ENCODE measurements around the gene SEMA6A. TPM values are rescaled to one million over a fixed set of nuclear protein-coding genes. Genes with fewer than 3 reads are reported as not detected.

The SEMA6A gene
- total RNA-seq, 1 donor from 2014 or later = 6.9 TPM

- DNase-seq (ENCODE audit: low read depth) = peak; percentile 65
Measured at GRCh38 chr5:116459301-116459700, 115.3 kb downstream of the SEMA6A start.

DNA sequence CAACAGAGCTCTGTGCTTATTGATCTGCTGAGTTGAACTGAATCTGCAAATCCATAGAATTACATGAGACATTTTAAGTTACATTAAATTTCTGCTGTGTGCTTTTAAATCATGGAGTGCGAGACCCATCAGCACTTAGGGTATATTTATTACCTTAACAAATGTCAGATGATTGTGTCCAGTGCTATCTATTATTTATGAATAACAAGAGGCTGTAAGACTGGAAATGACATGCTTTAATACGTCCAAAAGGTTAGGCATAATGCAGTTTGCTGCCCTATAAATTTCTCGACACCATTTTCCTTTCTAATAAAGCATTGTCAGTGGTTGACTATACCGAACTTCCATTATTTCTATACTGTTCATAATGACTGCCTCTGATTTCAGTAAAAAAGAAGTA lies 117.6 kb downstream of the SEMA6A start:
- no peak for DNase-seq (ENCODE audit: low read depth)

DNA sequence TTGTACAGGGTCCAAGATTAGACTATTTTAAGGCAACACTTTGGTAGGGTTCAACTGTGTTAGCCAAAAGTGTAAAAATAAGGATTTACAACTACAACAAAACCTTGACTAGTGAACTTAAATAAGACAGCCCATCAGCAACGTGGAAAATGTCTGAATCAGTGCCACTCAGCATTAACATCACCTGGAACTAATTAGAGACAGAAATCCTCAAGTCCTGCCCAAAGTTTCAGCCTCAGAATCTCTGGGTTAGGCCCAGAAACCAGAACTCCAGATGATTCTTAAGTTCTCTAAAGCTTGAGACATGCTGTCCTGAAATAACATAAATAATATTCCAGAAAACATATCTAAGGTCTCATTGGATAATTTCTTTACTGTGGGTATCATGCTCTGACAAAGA lies 118.6 kb downstream of the SEMA6A start:
- DNase-seq (ENCODE audit: low read depth) = no peak

DNA sequence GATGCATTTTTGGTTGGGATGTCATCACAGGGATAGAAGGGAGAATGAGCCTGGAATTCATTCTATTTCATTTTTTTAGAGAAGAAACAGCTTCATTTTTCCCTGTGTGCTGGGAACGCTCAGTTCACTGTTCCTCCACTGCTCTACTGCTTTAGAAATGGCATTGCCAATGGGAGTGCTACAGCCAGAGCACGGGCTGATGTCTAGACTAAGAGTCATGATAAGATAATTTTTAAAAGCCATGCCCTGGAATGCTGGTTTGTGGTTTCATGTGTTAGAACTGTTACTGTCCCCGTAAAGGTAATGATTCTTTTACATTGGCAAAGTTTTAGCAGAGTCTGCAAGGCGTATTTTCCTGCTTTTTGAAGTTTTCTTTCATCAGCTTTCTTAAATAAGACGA lies 119.6 kb downstream of the SEMA6A start:
- DNase-seq (ENCODE audit: low read depth) = peak; percentile 58

- DNase-seq (ENCODE audit: low read depth) = peak; percentile 79
Measured at GRCh38 chr5:116454417-116454927, 120.2 kb downstream of the SEMA6A start.

DNA sequence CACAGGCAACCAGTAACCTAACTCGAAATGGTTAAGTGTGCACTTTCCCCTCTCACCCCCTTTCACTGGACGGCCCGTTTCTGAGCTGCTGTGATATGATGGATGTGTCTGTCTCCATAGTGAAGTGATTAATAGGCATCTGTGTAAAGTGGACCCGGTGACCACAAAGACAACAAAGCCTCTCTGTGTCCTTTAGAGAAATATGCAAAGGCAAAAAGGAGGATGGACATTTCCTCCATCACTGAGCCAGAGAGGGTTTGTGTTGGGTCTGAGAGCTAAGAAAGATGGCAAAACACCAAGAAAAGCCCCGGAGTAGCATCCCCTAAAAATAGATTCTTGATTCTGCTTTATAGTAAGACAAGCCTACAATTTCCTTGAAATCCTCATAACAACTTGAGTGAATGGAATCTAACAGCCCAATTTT lies 120.6 kb downstream of the SEMA6A start:
- no peak for DNase-seq (ENCODE audit: low read depth)

GRCh38 chr5:116452774-116453368 lies 121.8 kb downstream of the SEMA6A start:
- DNase-seq (ENCODE audit: low read depth) = peak; percentile 68

- DNase-seq (ENCODE audit: low read depth) = peak; percentile 99
Measured at GRCh38 chr5:116451905-116452450, 122.6 kb downstream of the SEMA6A start.

DNA sequence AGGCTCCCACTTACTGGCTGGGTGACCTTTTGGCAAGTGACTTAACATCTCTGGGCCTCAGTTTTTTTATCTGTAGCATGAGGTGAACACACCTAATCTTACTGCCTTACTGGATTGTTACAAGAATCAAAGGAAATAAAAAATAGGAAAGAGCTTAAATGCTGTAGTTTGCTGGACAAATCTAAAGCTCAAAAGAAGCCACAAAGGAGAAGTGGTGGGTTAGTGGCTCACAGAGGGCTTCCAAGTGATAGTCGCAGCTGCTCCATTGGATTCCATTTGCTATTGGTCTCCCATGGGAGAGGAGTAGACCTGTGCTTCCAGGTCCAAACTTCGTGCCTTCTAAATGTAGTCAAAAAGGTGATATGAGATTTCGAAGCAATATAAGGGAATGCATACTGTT lies 123.6 kb downstream of the SEMA6A start:
- DNase-seq (ENCODE audit: low read depth) = no peak

DNA sequence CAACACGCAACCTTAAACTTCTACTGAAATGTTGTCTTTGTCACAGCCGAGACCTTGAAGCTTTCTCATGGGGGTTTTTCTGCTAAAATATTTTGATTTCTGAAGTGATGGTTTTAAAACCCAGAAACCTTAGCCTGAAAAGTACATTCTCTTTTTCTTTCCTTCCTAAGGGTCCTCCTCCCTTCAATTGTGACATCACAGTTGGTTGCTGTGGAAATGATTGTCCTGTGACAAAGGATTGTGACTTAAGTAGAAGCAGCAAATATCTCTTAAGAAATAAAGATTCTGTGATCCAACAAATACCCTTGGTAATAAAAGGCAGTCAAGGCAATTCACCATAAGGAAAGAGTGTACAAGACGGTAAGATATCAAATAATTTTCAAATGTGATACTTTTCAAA lies 125.2 kb downstream of the SEMA6A start:
- no peak for DNase-seq (ENCODE audit: low read depth)

DNA sequence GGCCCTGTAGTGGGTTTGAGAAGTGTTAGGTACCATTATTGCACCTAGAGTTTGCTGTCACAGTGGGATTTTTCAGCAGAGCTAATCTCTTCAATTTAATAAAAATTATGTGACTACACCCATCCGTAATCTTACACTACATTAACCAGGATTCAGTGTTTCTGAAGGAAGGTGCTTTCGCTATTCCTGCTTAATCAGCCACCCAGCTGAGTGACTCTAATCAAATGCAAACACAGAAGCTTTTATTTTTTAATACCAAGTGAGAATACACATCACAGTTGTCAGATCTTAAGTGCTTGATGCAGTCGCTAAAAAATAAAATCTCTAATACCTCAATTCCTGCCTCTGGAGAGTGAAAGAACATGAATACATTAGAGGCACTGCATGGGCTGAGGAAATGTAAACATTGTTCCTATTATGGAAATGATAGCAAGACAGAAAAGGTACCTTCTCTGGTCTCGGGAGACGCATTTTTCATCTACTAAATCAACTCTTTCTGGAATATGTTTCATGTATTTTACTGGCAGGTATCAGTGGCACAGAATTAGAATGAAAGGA lies 125.7 kb downstream of the SEMA6A start:
- no peak for DNase-seq (ENCODE audit: low read depth)

GRCh38 chr5:116448450-116448849 lies 126.2 kb downstream of the SEMA6A start:
- no peak for DNase-seq (ENCODE audit: low read depth)

DNA sequence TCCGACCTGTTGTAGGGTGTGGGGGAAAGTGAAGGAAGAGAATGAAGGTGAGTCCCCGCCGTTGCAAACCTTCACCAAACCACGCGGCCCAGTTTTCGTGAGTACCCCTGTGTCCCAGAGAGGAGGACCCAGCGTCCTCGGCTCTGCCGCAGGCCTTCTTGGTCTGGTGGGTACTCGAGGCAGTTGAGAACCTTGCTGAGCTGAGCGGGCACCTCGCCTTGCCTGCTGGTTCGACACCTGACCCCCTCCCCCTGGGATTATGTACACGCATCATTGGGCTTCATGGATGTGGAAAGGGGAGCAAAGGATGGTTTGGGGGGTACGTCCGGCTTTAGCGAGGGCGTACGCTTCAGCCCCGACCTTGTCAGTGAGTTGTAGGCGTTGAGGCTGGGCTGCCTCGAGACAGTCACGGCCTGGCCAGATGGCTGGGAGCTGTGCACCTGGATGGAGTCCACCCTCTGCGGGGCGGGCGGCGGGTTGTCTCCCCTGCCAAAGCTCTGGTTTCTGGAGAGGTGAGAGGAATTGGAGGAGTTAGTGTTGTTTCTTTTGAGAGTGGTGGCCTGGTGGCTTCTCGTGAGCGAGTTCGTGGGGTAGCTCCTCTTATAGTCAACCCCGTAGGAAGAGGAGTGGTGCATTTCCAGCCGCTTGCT lies 128.1 kb downstream of the SEMA6A start:
- no peak for DNase-seq (ENCODE audit: low read depth)

DNA sequence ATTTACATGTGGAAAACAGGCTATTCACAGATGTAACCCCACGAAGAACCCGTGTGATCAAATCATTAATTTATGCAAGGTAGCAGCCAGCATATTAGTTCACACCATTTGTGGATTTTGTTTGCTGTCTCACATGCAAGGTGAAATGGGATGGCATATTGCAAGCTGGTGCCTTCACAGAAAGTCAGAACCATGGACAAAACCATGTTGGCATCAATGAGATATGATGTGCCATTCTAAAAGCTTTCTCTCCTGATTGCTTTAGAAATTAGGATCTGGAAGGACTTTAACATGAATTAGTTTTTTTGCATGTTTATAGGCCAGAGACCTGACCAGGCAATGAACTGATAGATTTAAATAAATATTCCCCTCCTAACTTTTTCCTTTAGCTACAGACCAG lies 129.3 kb downstream of the SEMA6A start:
- DNase-seq (ENCODE audit: low read depth) = no peak

GRCh38 chr5:116444373-116445295 lies 130.0 kb downstream of the SEMA6A start:
- no peak for DNase-seq (ENCODE audit: low read depth)

GRCh38 chr5:116442931-116443551 lies 131.6 kb downstream of the SEMA6A start:
- DNase-seq (ENCODE audit: low read depth) = no peak

GRCh38 chr5:116442095-116442534 lies 132.5 kb downstream of the SEMA6A start:
- peak; percentile 98 for DNase-seq (ENCODE audit: low read depth)

- DNase-seq (ENCODE audit: low read depth) = no peak
Measured at GRCh38 chr5:116441223-116441622, 133.4 kb downstream of the SEMA6A start.

DNA sequence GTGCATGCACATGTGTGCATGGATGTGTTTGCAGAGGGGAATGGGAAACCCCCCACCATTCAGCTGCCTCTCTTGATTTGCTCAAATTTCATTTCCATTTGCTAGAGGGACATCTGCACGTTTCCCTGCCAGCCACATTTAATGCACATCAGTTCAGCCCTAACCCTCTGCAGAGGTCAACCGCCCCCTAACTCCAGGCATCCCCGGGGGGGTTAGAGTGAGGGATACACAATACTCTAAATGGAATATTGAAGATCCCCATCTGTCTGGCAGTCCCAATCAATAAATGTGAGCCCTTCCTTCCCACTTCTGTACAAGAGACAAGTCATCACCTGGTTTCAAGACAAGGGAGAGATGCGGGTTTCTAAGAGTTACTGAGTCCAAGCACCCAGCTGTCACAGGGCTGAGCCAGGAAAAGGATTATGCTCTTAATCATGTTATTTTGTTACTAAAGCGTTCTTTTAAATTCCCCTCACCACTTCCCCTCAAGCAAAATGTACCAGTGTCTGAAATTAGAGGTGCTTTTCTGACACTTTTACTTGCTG lies 134.1 kb downstream of the SEMA6A start:
- DNase-seq (ENCODE audit: low read depth) = no peak

DNA sequence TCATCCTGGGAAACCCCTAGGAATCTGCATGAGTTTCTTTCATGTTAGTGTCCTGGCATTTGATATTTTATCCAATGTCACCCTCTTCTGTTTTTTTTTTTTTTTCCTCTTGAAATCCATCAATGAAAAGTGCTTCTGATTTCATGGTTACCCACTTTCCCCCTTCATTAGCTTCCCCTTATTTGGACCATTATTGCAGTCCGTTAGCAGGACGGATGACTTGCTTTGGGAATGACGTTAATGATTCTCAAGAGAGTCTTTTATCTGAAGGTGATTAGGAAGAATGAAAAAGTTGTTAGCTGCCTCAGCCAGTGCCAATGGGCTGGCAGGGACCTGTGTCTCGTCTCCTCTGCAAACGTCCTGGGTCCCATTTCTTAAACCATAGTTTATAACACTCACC lies 134.7 kb downstream of the SEMA6A start:
- peak; percentile 58 for DNase-seq (ENCODE audit: low read depth)

DNA sequence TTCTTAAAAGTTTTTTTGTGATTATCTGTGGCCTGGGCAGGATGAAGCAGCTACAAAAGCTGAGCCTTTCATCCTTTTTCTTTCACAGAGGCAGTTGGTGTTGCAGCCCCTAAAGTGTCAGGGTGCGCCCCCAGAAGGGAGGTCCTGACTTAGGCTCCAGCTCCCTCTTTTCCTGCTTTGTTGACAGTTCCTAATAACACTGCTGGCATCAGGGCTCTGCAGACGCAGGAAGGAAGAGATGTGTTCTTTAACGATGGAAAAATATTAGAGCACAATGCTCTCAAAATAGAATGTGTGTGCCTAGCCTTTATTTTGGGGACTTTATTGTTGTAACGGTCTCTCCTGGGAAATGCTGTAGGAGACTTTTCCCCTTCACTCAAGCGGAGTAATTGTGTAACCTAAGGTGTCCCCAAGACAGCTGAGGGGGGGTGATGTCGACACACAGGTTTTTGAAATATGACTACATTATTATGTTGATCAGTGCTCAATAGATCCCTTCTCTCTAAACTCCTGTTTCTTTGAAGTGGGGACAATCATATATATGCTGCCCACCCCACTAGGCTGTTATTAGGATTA lies 135.6 kb downstream of the SEMA6A start:
- no peak for DNase-seq (ENCODE audit: low read depth)

Measured in renal cortical epithelial cell (primary cell).